ENCODE data around the gene HNF4A.

GRCh38 chr20:44390280-44390679, 34.8 kb downstream of the HNF4A start:
- TF ChIP-seq CTCF (IDR thresholded peaks at IDR 0.05) (no peak), POLR2A (IDR thresholded peaks at IDR 0.05) (no peak), POLR2AphosphoS5 (IDR thresholded peaks at IDR 0.05) (no peak)

Data from sigmoid colon (tissue), 4 donors.